ENCODE results near the gene SPTBN5. TPM values are rescaled to one million over a fixed set of nuclear protein-coding genes. Genes with fewer than 3 reads are reported as not detected.

SPTBN5 gene
- total and polyA plus RNA-seq, 2 experiments from 2014 or later, result 0.70 to 2.1 TPM

DNA sequence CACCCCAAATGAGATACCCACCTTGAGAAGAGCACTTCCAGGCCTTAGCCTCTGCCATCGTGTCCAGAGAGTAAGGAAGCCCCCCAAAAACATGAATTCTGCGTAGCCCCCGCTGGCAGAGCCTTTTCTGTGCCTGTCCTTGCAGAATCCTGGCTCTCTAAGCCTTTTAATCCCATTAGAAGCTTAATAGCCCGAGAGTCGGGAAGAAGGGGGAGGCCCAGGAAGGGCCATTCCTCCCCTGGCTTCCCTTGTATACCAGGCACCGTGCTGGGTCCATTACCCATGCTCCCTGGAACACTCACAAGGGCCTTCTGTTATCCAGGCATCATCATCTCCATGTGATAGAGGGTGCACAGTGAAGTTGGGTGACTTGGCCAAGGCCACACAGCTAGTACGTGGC is 7.1 kb downstream of the SPTBN5 start:
- Histone ChIP-seq H3K4me1 (ENCODE audit: low read depth) (peaks cover 10% of the 10 kb centered on the region), H3K4me3 (no peak overlapping the region), H3K27me3 (peaks cover 19% of the 10 kb centered on the region), H3K9me3 (ENCODE audit: low read depth) (no peaks in the 10 kb centered on the region), H3K27ac (no peak overlapping the region), H3K36me3 (no peaks in the 10 kb centered on the region)
- no peak for TF ChIP-seq CTCF (IDR thresholded peaks at IDR 0.05; ENCODE audit: low read depth, low read length)
- no peak for DNase-seq (ENCODE audit: low read depth in 1 of 2, low spot score in 1 of 2)

- H3K4me3 ChIP-seq, result no peak overlapping the region
- H3K9me3 ChIP-seq (ENCODE audit: low read depth), result no peaks in the 10 kb centered on the region
- no peaks in the 10 kb centered on the region for H3K36me3 ChIP-seq
- H3K27ac ChIP-seq, result no peak overlapping the region
- no peak for TF ChIP-seq CTCF (IDR thresholded peaks at IDR 0.05; ENCODE audit: low read depth, low read length)
- peaks cover 10% of the 10 kb centered on the region for H3K4me1 ChIP-seq (ENCODE audit: low read depth)
- no peak for DNase-seq (ENCODE audit: low read depth in 1 of 2, low spot score in 1 of 2)
- peaks cover 28% of the 10 kb centered on the region for H3K27me3 ChIP-seq
These were observed 8.0 kb downstream of the SPTBN5 start for GRCh38 chr15:41885841-41886240.

DNA sequence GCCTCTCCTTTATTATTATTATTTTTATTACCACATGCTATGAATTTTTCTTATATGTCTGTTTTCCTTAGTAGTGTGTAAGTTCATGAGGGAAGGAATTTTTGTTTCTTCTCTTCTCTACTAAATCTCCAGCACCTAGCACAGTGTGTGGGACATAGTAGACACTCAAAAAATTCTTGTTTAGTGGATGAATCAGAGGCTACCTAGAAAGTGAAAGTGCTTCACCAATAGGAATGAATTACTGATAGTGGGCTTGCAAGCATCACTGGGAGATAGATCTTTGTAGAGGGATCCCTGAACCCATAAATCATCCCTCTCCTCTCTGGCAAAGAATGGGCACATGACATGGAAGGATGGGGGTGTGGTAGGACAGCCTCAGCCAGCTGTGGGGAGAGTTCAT is 8.5 kb downstream of the SPTBN5 start:
- Histone ChIP-seq H3K36me3 (no peaks in the 10 kb centered on the region), H3K4me1 (ENCODE audit: low read depth) (peaks cover 10% of the 10 kb centered on the region), H3K27ac (no peak overlapping the region), H3K27me3 (peaks cover 33% of the 10 kb centered on the region), H3K9me3 (ENCODE audit: low read depth) (no peaks in the 10 kb centered on the region), H3K4me3 (no peak overlapping the region)
- TF ChIP-seq CTCF (IDR thresholded peaks at IDR 0.05; ENCODE audit: low read depth, low read length), result no peak
- DNase-seq (ENCODE audit: low read depth in 1 of 2, low spot score in 1 of 2), result no peak

GRCh38 chr15:41884458-41884857 is 9.4 kb downstream of the SPTBN5 start:
- DNase-seq (ENCODE audit: low read depth in 1 of 2, low spot score in 1 of 2), result no peak
- Histone ChIP-seq H3K27ac (no peak overlapping the region), H3K27me3 (peaks cover 39% of the 10 kb centered on the region), H3K4me3 (no peak overlapping the region), H3K9me3 (ENCODE audit: low read depth) (no peaks in the 10 kb centered on the region), H3K4me1 (ENCODE audit: low read depth) (peaks cover 10% of the 10 kb centered on the region), H3K36me3 (no peaks in the 10 kb centered on the region)
- TF ChIP-seq CTCF (IDR thresholded peaks at IDR 0.05; ENCODE audit: low read depth, low read length), result no peak

GRCh38 chr15:41883484-41883825 is 10.4 kb downstream of the SPTBN5 start:
- Histone ChIP-seq H3K27ac (no peak overlapping the region), H3K36me3 (no peaks in the 10 kb centered on the region), H3K9me3 (ENCODE audit: low read depth) (no peaks in the 10 kb centered on the region), H3K4me3 (no peak overlapping the region), H3K27me3 (peaks cover 39% of the 10 kb centered on the region), H3K4me1 (ENCODE audit: low read depth) (peaks cover 10% of the 10 kb centered on the region)
- DNase-seq (ENCODE audit: low read depth in 1 of 2, low spot score in 1 of 2), result no peak
- TF ChIP-seq CTCF (IDR thresholded peaks at IDR 0.05; ENCODE audit: low read depth, low read length), result no peak
